Esophagus squamous epithelium (tissue), 4 donors: Measurements from ENCODE around the gene PIK3CB.
"Not testable (repeated sequence)": the region's sequence is repeated elsewhere in the genome, so short reads cannot be mapped to it uniquely, and the experiment has no call there.

ENCODE experiments used
- POLR2A ChIP-seq, 4 donors: fragments of 450-650 bp; IDR thresholded peaks; one replicate each; pipeline ENCODE4 v1.6.1; 2017; ENCODE audit warnings: antibody characterized with exemption in 4 of 4, mild to moderate bottlenecking in 4 of 4, moderate library complexity in 3 of 4
- TF ChIP-seq, protein P1 (sequence below), 6 experiments: fragments of 450-650 bp in 4 of 6; fragments of 200-600 bp in 2 of 6; sonication (generic) in 2 of 6; IDR thresholded peaks; one replicate each; pipeline ENCODE4 v1.5.1; 2016 to 2019; ENCODE audit warnings: antibody characterized with exemption in 6 of 6, mild to moderate bottlenecking in 4 of 6, moderate library complexity in 4 of 6

DNA sequence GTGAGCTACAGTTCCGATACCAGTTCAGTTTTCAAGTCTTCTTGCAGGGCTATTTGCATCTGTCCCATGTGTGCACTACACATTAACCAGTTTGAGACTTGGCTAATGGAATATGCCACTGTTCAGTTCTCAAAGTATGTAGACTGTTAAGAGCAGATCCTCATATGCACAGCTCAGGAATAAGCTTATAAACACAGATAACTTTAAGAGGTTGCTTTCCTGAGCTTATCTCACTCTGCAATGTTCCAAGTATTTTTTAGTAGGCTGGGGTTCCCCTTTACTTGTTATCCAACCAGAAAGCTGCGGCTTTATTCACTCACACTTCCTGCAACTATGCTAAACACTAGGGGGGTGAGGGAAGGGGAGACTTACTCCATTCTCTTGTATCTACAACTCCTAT lies 108.7 kb downstream of the PIK3CB start:
- TF ChIP-seq, protein P1, sequence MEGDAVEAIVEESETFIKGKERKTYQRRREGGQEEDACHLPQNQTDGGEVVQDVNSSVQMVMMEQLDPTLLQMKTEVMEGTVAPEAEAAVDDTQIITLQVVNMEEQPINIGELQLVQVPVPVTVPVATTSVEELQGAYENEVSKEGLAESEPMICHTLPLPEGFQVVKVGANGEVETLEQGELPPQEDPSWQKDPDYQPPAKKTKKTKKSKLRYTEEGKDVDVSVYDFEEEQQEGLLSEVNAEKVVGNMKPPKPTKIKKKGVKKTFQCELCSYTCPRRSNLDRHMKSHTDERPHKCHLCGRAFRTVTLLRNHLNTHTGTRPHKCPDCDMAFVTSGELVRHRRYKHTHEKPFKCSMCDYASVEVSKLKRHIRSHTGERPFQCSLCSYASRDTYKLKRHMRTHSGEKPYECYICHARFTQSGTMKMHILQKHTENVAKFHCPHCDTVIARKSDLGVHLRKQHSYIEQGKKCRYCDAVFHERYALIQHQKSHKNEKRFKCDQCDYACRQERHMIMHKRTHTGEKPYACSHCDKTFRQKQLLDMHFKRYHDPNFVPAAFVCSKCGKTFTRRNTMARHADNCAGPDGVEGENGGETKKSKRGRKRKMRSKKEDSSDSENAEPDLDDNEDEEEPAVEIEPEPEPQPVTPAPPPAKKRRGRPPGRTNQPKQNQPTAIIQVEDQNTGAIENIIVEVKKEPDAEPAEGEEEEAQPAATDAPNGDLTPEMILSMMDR (IDR thresholded peaks at IDR 0.05), result not testable (repeated sequence)
- not testable (repeated sequence) for TF ChIP-seq POLR2A (IDR thresholded peaks at IDR 0.05)
